ENCODE measurements around the gene QRFP.

The QRFP gene

GRCh38 chr9:130896233-130897014 lies at the start of gene QRFP:
Gene QRFP (minus strand): TSS chr9:130896812. CDS start chr9:130893838, 2,974 bp downstream.
- TF ChIP-seq EZH2phosphoT487 (conservative IDR thresholded peaks at IDR 0.05; ENCODE audit: low read length) (no peak), CTCF (IDR thresholded peaks at IDR 0.05; ENCODE audit: insufficient read depth, low read length, poor library complexity, severe bottlenecking) (peak; percentile 15)
- no peaks in the 10 kb centered on the region for H3K36me3 ChIP-seq (ENCODE audit: low read length)
- H3K4me3 ChIP-seq (ENCODE audit: insufficient read depth, low read length, poor library complexity, severe bottlenecking) = no peak within 1 kb of the TSS
- H3K79me2 ChIP-seq (ENCODE audit: insufficient read depth, low read length) = no peaks in the 10 kb centered on the region
- no peak within 1 kb of the TSS for H3K9ac ChIP-seq (ENCODE audit: low read length)
- H3K9me3 ChIP-seq (ENCODE audit: insufficient read depth, low read length) = no peaks in the 10 kb centered on the region
- no peak within 1 kb of the TSS for H2AFZ ChIP-seq (ENCODE audit: low read depth, low read length, severe bottlenecking)
- no peaks in the 10 kb centered on the region for H3K27me3 ChIP-seq (ENCODE audit: low read length)
- no peak within 1 kb of the TSS for H3K27ac ChIP-seq (ENCODE audit: low read depth, low read length)
- H3K4me2 ChIP-seq (ENCODE audit: low read depth, low read length, poor library complexity, severe bottlenecking) = no peak within 1 kb of the TSS
- H4K20me1 ChIP-seq (ENCODE audit: low read depth, low read length) = no peaks in the 10 kb centered on the region
- no peaks in the 10 kb centered on the region for H3K9me2 ChIP-seq (replicated peaks; ENCODE audit: insufficient read depth, low read length)
- H3F3A ChIP-seq (ENCODE audit: insufficient read depth) = no peaks in the 10 kb centered on the region

- Histone ChIP-seq H3K27me3 (ENCODE audit: low read length) (no peaks in the 10 kb centered on the region), H3K36me3 (ENCODE audit: low read length) (no peaks in the 10 kb centered on the region), H3F3A (ENCODE audit: insufficient read depth) (no peaks in the 10 kb centered on the region), H4K20me1 (ENCODE audit: low read depth, low read length) (no peaks in the 10 kb centered on the region), H3K4me3 (ENCODE audit: insufficient read depth, low read length, poor library complexity, severe bottlenecking) (no peak overlapping the region), H3K9ac (ENCODE audit: low read length) (no peak overlapping the region), H3K9me3 (ENCODE audit: insufficient read depth, low read length) (no peaks in the 10 kb centered on the region), H3K27ac (ENCODE audit: low read depth, low read length) (no peak overlapping the region), H3K9me2 (replicated peaks; ENCODE audit: insufficient read depth, low read length) (no peaks in the 10 kb centered on the region), H3K79me2 (ENCODE audit: insufficient read depth, low read length) (no peaks in the 10 kb centered on the region), H3K4me2 (ENCODE audit: low read depth, low read length, poor library complexity, severe bottlenecking) (no peak overlapping the region), H2AFZ (ENCODE audit: low read depth, low read length, severe bottlenecking) (no peak overlapping the region)
- TF ChIP-seq EZH2phosphoT487 (conservative IDR thresholded peaks at IDR 0.05; ENCODE audit: low read length) = no peak
- TF ChIP-seq CTCF (IDR thresholded peaks at IDR 0.05; ENCODE audit: insufficient read depth, low read length, poor library complexity, severe bottlenecking) = no peak
Observed at GRCh38 chr9:130945173-130945572, 48.6 kb upstream of the QRFP start.

- Histone ChIP-seq H3K4me3 (ENCODE audit: insufficient read depth, low read length, poor library complexity, severe bottlenecking) (no peak overlapping the region), H3K9ac (ENCODE audit: low read length) (no peak overlapping the region), H3K9me2 (replicated peaks; ENCODE audit: insufficient read depth, low read length) (no peaks in the 10 kb centered on the region), H3K9me3 (ENCODE audit: insufficient read depth, low read length) (no peaks in the 10 kb centered on the region), H2AFZ (ENCODE audit: low read depth, low read length, severe bottlenecking) (no peak overlapping the region), H3K79me2 (ENCODE audit: insufficient read depth, low read length) (no peaks in the 10 kb centered on the region), H3K27ac (ENCODE audit: low read depth, low read length) (no peak overlapping the region), H4K20me1 (ENCODE audit: low read depth, low read length) (no peaks in the 10 kb centered on the region), H3K27me3 (ENCODE audit: low read length) (no peaks in the 10 kb centered on the region), H3F3A (ENCODE audit: insufficient read depth) (no peaks in the 10 kb centered on the region), H3K36me3 (ENCODE audit: low read length) (no peaks in the 10 kb centered on the region), H3K4me2 (ENCODE audit: low read depth, low read length, poor library complexity, severe bottlenecking) (no peak overlapping the region)
- TF ChIP-seq EZH2phosphoT487 (conservative IDR thresholded peaks at IDR 0.05; ENCODE audit: low read length) = no peak
- no peak for TF ChIP-seq CTCF (IDR thresholded peaks at IDR 0.05; ENCODE audit: insufficient read depth, low read length, poor library complexity, severe bottlenecking)
Observed at GRCh38 chr9:130944510-130945058, 48.0 kb upstream of the QRFP start.

All from SU-DHL-6 (cell line).